ENCODE measurements around the gene GOLGA8M.
"Not testable (repeated sequence)": the region's sequence is repeated elsewhere in the genome, so short reads cannot be mapped to it uniquely, and the experiment has no call there.

GRCh38 chr15:28654194-28654593, 58.0 kb downstream of the GOLGA8M start:
- not testable (repeated sequence) for TF ChIP-seq CTCF (IDR thresholded peaks at IDR 0.05; ENCODE audit: insufficient read depth, low read length); REST (IDR thresholded peaks at IDR 0.05; ENCODE audit: insufficient replicate concordance, low read depth); POLR2AphosphoS5 (IDR thresholded peaks at IDR 0.05; ENCODE audit: low read depth)
